ENCODE results near the gene INPP4A.

- TF ChIP-seq ARNTL (CRISPR knock-in tag; IDR thresholded peaks at IDR 0.05; ENCODE audit: borderline replicate concordance, low read depth) = no peak
- TF ChIP-seq ZFP30 (CRISPR knock-in tag; IDR thresholded peaks at IDR 0.05) = no peak
- no peak for TF ChIP-seq ZNF565 (CRISPR knock-in tag; conservative IDR thresholded peaks at IDR 0.05; ENCODE audit: low read depth)
- TF ChIP-seq CSDC2 (CRISPR knock-in tag; IDR thresholded peaks at IDR 0.05) = no peak
- TF ChIP-seq GLIS3 (CRISPR knock-in tag; IDR thresholded peaks at IDR 0.05) = no peak
- TF ChIP-seq CSRNP3 (CRISPR knock-in tag; IDR thresholded peaks at IDR 0.05) = no peak
- no peak for TF ChIP-seq TSHZ2 (CRISPR knock-in tag; IDR thresholded peaks at IDR 0.05)
- TF ChIP-seq ISL1 (CRISPR knock-in tag; IDR thresholded peaks at IDR 0.05) = no peak
- TF ChIP-seq ZFP3 (CRISPR knock-in tag; IDR thresholded peaks at IDR 0.05) = no peak
- no peak for TF ChIP-seq CREB5 (CRISPR knock-in tag; IDR thresholded peaks at IDR 0.05; ENCODE audit: low read depth)
- no peak for TF ChIP-seq SNAI2 (CRISPR knock-in tag; IDR thresholded peaks at IDR 0.05)
- TF ChIP-seq OSR1 (CRISPR knock-in tag; IDR thresholded peaks at IDR 0.05) = no peak
- no peak for TF ChIP-seq POU6F1 (CRISPR knock-in tag; IDR thresholded peaks at IDR 0.05; ENCODE audit: borderline replicate concordance, low read depth)
Measured at GRCh38 chr2:98516571-98516970, 71.9 kb downstream of the INPP4A start.

Measured in SK-N-SH treated with all-trans-retinoic acid at 6 μM for 48 hours (cell line).